Brain pericyte (primary cell): ENCODE measurements around the gene BMP2K.

Source experiments
- DNase-seq: peaks from one replicate; pipeline ENCODE4 v3.0.0-alpha.2; 2012; ENCODE audit warnings: low read depth, low spot score

BMP2K gene

GRCh38 chr4:78776079-78776728 lies at the start of gene BMP2K:
Gene BMP2K, plus strand, starts transcription at chr4:78776350. Its CDS starts 194 bp downstream, at chr4:78776544.
- no peak for DNase-seq

GRCh38 chr4:78726546-78726945 lies 49.6 kb upstream of the BMP2K start:
- DNase-seq, result no peak

- DNase-seq, result no peak
These were observed 43.6 kb upstream of the BMP2K start for GRCh38 chr4:78732332-78733104.

GRCh38 chr4:78734441-78735162 lies 41.5 kb upstream of the BMP2K start:
- DNase-seq, result no peak

GRCh38 chr4:78735697-78736096 lies 40.5 kb upstream of the BMP2K start:
- DNase-seq, result no peak

- DNase-seq, result no peak
These were observed 39.1 kb upstream of the BMP2K start for GRCh38 chr4:78737035-78737434.

- DNase-seq, result no peak
These were observed 38.2 kb upstream of the BMP2K start for GRCh38 chr4:78737973-78738372.

GRCh38 chr4:78742300-78742699 lies 33.9 kb upstream of the BMP2K start:
- no peak for DNase-seq

- no peak for DNase-seq
These were observed 28.7 kb upstream of the BMP2K start for GRCh38 chr4:78747475-78747922.

- DNase-seq, result no peak
These were observed 27.8 kb upstream of the BMP2K start for GRCh38 chr4:78748381-78748780.

- no peak for DNase-seq
These were observed 26.7 kb upstream of the BMP2K start for GRCh38 chr4:78749258-78749971.

GRCh38 chr4:78749972-78750727 lies 26.0 kb upstream of the BMP2K start:
- DNase-seq, result no peak

- no peak for DNase-seq
These were observed 23.1 kb upstream of the BMP2K start for GRCh38 chr4:78753091-78753490.

- DNase-seq, result no peak
These were observed 21.3 kb upstream of the BMP2K start for GRCh38 chr4:78754872-78755271.

- DNase-seq, result no peak
These were observed 20.0 kb upstream of the BMP2K start for GRCh38 chr4:78756137-78756536.

GRCh38 chr4:78756776-78757175 lies 19.4 kb upstream of the BMP2K start:
- no peak for DNase-seq

GRCh38 chr4:78757574-78757973 lies 18.6 kb upstream of the BMP2K start:
- no peak for DNase-seq

- DNase-seq, result no peak
These were observed 18.1 kb upstream of the BMP2K start for GRCh38 chr4:78758085-78758484.

- no peak for DNase-seq
These were observed 13.6 kb upstream of the BMP2K start for GRCh38 chr4:78762529-78762928.

GRCh38 chr4:78763251-78763650 lies 12.9 kb upstream of the BMP2K start:
- no peak for DNase-seq

GRCh38 chr4:78763763-78764387 lies 12.3 kb upstream of the BMP2K start:
- DNase-seq, result no peak
